ENCODE results near the gene SPI1.
A peak's percentile ranks its signal among the peaks of the same experiment; 100 is the strongest.

DNA sequence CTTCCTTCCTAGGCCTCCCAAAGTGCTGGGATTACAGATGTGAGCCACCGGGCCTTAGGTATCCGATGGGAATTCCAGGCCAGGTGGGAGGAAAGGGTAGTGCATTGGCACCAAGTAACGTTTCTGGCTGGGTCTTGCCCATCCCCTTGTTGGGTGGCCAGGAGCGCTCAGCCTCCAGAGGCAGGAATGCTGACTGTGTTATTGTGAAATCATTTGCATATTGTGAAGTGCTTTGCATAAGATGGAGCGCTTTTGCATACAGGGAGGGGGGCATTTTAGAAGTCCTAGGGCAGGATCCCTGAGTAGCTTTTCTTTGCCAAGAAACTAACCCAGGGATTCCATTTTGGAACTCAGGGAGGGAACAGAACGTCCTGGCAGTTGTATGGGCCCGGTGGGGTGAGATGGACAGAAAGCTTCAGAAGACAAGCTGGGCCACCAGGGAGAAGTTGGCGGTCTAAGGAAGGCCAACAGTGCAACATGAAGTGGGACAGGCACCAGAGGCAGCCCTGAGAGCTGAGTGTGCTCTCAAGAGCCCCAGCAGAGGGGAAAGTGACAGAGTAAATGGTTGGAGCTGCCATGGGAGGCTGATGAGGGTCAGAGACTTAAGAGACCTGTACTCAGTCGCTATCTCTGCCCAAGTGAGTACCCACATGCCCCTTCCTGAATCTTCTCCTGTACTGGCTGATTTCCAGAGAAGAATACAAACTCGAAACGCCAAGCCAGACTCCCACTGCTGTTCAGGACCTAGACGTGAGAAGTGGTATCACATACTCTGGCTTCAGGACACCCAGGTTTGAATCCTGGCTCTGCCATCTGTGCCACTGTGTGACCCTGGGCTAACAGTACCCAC, 28.8 kb upstream of the SPI1 start:
- TF ChIP-seq, protein P1, sequence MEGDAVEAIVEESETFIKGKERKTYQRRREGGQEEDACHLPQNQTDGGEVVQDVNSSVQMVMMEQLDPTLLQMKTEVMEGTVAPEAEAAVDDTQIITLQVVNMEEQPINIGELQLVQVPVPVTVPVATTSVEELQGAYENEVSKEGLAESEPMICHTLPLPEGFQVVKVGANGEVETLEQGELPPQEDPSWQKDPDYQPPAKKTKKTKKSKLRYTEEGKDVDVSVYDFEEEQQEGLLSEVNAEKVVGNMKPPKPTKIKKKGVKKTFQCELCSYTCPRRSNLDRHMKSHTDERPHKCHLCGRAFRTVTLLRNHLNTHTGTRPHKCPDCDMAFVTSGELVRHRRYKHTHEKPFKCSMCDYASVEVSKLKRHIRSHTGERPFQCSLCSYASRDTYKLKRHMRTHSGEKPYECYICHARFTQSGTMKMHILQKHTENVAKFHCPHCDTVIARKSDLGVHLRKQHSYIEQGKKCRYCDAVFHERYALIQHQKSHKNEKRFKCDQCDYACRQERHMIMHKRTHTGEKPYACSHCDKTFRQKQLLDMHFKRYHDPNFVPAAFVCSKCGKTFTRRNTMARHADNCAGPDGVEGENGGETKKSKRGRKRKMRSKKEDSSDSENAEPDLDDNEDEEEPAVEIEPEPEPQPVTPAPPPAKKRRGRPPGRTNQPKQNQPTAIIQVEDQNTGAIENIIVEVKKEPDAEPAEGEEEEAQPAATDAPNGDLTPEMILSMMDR (optimal IDR thresholded peaks at IDR 0.05 in 1 of 3, IDR thresholded peaks at IDR 0.05 in 1 of 3, conservative IDR thresholded peaks at IDR 0.05 in 1 of 3; ENCODE audit: extremely low read depth in 1 of 3, insufficient read depth in 2 of 3, low read length in 3 of 3) = peak in 2 of 3 experiments; percentile 21 to 47
- no peak for TF ChIP-seq EZH2 (IDR thresholded peaks at IDR 0.05; ENCODE audit: low read length)

Measured in keratinocyte (primary cell).